Activated T-cell treated with anti-CD3 and anti-CD28 coated beads for 24 hours (primary cell): Measurements from ENCODE around the gene MOAP1.
A peak's percentile ranks its signal among the peaks of the same experiment; 100 is the strongest.
"Not testable (repeated sequence)": the region's sequence is repeated elsewhere in the genome, so short reads cannot be mapped to it uniquely, and the experiment has no call there.

Experiments used
- DNase-seq: peaks from one replicate; pipeline ENCODE4 v3.0.0-alpha.2; 2020; ENCODE audit warnings: low read depth

The MOAP1 gene

DNA sequence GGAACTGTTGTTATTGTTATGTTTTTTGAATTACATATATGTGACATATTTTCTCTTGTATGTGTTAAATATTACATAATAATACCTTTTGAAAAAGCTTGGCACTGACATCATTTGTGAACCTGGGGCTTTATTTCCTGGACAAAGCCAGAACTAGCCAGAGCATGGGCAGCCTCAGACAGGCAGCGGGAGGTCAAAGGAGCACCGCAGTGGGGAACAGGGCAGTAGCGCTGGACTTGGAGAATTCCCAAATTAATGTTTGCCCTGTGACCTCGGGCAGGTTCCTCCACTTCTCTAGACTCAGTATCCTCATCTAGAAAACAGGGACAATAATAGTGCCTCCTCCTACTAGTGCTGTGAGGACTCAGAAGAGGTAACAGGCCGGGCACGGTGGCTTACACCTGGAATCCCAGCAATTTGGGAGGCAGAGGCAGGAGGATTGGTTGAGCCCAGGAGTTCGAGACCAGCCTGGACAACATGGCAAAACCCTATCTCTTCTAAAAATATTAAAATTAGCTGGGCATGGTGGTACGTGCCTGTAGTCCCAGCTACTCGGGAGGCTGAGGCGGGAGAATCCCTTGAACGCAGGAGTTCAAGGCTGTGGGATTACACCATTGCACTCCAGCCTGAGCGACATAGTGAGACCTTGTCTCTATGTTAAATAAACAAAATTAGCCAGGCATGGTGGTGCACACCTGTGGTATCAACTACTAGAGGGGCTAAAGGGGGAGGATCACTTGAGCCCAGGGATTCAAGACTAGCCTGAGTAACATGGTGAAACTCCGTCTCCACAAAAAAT is 41.6 kb downstream of the MOAP1 start:
- DNase-seq: no peak

DNA sequence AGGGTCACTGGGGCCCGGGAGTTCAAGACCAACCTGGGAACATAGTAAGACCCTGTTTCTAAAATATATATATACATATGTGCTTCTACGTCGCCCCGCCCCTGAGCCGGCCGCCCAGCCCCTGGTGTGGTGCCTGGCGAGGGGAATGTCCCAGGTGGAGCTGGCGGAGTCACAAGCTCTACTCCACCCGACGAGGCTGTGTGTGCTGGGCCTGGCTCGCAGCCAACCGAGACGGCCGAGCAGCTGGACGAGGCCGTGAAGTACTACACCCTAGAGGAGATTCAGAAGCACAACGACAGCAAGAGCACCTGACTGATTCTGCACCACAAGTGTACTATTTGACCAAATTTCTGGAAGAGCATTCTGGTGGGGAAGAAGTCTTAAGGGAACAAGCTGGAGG is 46.8 kb downstream of the MOAP1 start:
- no peak for DNase-seq

DNA sequence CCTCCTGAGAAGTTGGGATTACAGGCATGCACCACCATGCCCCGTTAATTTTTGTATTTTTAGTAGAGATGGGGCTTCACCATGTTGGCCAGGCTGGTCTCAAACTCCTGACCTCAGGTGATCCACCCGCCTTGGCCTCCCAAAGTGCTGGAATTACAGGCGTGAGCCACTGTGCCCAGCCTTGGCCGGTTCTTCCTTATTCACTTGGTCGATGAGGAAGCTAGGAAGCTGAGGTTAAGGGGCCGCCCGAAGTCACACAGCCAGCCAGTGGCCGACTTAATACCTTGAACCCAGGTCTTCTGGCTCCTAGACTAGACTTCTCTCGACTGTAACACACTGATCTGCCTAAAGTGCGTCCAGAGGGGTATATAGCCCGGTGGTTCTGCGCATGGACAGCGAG is 48.2 kb downstream of the MOAP1 start:
- DNase-seq: not testable (repeated sequence)

DNA sequence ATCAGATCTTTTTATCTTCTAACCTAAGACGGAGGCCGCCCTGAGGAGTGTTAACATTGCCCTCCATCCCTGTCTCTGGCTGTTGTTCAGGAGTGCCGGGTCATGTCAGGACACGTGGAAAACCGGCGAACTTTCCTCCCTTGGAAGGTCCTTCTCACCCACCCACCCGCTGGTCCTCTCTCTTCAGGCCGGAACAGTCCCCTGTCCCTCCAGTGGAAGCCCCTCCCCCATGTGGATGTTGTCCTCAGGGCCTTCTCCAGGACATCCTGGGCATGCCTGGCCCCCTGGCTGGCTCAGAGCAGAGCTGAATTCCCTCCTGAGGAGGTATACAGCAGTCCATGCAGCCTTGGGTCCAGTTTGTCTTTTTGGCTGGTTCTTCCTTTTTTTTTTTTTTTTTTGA is 48.7 kb downstream of the MOAP1 start:
- no peak for DNase-seq

DNA sequence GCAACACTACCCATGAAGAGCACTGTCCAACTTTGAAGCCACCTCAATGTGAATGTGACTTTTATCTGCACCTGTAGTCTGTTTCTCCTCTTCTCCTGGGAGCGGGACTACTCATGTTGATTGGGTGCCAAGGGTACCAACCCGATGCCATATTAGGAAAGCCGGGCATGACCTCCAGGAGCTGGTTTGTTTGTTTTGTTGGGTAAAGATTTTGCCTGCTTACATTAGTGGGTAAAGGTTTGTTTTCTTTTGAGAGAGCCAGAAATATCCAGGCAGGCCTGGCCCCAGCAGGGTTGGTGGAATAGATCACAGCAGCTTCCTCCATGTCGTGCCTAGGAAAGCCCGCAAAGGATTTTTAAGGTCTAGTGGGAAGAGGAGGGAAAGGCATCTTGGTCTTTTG is 49.3 kb downstream of the MOAP1 start:
- no peak for DNase-seq

DNA sequence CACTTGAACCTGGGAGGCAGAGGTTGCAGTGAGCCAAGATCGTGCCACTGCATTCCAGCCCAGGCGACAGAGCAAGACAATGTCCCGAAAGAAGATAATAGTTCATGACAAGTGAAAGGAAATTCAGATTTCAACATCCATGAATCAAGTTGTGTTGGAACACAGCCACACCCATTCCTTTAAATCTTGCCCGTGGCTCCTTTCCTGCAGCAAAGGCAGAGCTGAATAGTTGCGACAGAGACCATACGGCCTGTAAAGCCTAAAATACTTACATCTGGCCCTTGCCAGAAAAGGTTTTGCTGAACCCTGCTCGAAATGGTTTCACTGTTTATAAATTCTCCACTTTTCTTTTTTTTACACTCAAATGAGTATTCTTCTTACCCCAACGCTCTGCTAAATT is 51.2 kb downstream of the MOAP1 start:
- no peak for DNase-seq

DNA sequence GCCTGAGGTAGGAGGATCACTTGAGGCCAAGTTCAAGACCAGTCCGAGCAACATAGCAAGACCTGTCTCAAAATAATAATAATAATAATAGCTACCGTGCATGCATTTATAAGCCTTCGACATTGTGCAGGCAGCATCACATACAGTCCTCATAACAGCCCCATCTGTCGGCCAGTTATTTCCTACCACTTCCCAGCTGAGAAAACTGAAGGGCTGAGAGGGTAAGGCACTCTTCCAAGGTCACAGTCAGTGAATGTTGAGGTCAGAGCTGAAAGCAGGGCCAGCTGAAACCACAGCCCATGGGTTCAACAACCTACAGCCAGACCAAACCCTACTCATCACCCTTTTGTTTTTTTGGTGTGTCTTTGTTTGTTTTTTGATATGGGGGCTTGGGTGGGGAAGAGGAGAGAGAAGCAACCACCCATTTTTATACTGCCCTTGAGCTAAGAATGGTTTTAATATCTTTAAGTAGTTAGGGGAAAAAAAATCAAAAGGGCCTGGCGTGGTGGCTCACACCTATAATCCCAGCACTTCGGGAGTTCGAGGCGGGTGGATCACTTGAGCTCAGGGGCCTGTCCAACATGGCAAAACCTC is 52.1 kb downstream of the MOAP1 start:
- DNase-seq: peak; percentile 4
